HG02938 (cell line): ENCODE data around the gene TIA1.
"Not testable (repeated sequence)": the region's sequence is repeated elsewhere in the genome, so short reads cannot be mapped to it uniquely, and the experiment has no call there.

Source experiments
- ATAC-seq: cut with Tn5 transposase; IDR thresholded peaks from one replicate; pipeline ENCODE4 v1.9.1; 2021; ENCODE audit warnings: mild to moderate bottlenecking, moderate library complexity; ENCODE audit not compliant: unreplicated experiment

The TIA1 gene, protein sequence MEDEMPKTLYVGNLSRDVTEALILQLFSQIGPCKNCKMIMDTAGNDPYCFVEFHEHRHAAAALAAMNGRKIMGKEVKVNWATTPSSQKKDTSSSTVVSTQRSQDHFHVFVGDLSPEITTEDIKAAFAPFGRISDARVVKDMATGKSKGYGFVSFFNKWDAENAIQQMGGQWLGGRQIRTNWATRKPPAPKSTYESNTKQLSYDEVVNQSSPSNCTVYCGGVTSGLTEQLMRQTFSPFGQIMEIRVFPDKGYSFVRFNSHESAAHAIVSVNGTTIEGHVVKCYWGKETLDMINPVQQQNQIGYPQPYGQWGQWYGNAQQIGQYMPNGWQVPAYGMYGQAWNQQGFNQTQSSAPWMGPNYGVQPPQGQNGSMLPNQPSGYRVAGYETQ

DNA sequence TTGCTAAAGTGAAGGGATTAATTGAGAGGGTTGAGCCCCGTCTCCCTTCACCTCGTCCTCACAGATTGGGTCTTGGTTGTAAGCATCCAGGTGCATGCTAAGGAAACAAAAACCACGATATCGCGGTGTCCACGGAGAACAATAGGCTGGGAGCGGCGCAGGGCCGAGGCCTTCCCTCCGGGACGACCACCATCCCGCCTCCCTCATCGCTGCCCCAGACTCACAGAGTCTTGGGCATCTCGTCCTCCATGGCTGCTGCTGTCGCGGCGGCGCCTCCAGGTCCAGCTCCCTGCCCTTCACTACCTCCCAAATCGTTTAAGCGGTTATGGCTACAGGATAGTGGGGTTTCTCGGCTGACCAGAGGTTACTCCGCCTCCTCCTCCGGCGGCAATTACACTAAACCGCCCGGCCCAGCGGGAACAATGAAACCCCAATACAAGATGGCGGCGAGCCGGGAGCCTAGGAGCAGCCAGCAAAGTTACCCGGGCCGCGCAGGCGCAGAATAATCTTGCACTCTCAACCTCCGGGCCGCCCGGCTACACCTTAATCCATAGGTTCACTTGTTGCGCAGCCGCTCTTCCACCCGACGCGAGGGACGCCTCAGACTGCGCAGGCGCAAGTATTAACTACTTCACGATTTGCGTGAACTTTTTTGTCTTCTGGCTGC lies at the start of gene TIA1:
Gene TIA1 (minus strand): TSS at position 448 of the 667 bp plus-strand sequence. CDS start 198 bp downstream, at position 250.
- ATAC-seq = peak; percentile 95

DNA sequence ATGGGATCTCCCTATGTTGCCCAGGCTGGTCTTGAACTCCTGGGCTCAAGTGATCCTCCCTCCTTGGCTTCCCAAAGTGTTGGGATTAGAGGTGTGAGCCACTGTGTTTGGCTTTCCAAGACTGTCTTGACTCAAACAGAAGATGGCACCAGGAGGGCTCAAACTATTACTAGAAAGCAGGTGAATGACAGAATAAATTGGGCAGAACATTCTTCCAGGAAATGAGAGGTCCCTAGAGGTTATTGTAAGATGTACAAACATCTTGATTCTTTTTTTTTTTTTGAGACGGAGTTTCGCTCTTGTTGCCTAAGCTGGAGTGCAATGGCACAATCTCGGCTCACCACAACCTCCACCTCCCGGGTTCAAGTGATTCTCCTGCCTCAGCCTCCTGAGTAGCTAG lies 49.4 kb upstream of the TIA1 start:
- not testable (repeated sequence) for ATAC-seq

DNA sequence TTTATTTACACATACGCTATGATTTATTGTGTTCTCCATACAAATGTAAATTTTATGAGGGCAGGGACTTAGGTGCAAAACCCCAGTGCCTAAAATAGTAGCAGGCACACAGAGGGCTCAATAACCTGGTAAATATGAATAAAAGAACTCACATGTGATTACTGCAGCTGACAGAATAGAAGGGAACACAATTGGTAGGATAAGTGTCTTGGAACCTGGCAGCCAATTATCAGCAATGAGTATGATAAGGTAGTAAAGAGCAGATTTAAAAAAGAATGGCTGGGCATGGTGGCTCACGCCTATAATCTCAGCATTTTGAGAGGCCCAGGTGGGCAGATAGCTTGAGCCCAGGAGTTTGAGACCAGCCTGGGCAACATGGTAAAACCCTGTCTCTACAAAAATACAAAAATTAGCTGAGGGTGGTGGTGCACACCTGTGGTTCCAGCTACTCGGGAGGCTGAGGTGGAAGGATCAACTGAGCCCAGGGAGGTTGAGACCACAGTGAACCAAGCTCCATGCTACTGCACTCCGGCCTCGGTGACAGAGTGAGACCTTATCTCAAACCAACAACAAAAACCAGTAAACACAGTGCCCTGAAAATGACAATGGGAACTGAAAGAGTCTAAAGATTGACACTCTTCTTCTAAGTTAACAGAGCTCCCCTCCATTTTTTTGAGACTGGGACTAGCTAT lies 35.2 kb upstream of the TIA1 start:
- no peak for ATAC-seq

DNA sequence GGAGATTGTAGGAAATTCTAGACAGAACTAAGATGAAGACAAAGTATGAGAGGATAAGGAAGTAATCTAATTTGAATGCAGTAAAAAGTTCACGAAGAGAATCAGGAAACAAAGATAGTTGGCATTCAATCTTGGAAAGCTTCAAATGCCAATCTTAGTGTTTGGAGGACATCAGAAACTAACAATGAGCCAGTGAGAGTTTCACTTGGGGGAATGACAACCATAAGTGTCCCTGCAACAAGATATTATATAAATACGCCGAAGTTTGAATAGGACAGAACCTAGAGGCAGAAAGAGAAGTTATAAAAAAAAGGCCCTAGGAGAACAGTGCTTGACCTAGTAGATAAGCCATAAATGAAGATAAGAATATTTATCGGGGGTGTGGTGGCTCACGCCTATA lies 34.0 kb upstream of the TIA1 start:
- ATAC-seq = no peak

DNA sequence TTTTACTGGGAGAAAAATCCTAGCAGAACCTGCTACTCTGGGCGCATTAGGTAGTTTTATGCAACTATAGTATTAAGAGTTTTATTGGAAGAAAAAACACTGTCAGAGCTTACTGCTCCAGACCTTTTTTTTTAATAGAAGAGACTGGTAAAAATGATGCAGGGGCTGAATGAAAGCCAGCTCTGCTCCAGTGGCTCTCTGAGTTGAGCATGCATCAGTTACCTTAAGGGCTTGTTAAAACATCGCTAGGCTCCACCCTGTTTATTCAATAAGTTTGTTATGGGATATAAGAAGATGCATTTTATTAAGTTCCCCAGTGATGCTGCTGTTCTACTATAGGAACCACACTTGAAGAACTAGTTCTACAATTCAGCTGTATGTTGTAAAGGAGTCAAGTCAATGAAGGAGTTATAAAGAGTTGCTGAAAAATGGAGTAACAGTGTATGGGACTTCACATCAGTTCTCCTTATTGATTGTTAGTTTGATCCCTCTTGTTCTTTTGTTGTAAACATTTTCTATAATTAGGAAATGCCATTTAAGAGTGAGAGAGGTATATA lies 31.9 kb upstream of the TIA1 start:
- ATAC-seq = no peak

DNA sequence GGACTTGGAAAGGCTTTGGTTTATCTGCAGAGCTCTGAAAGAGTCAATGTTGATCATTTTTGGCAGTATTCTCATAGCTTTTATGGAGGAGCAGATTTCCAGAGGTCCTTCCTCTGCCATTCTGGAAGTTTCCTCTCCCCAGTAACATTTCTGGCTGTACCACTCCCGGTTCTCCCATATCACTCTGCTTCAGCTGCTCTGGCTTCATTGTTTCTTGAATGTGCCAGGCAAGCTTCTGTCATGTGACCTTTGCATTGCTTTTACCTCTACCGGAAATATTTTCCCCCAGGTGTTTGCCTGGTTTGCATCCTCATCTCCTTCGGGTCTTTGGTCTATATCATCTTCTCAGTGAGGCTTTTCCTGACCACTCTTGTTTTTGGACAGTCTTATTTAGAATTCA lies 21.9 kb upstream of the TIA1 start:
- no peak for ATAC-seq

DNA sequence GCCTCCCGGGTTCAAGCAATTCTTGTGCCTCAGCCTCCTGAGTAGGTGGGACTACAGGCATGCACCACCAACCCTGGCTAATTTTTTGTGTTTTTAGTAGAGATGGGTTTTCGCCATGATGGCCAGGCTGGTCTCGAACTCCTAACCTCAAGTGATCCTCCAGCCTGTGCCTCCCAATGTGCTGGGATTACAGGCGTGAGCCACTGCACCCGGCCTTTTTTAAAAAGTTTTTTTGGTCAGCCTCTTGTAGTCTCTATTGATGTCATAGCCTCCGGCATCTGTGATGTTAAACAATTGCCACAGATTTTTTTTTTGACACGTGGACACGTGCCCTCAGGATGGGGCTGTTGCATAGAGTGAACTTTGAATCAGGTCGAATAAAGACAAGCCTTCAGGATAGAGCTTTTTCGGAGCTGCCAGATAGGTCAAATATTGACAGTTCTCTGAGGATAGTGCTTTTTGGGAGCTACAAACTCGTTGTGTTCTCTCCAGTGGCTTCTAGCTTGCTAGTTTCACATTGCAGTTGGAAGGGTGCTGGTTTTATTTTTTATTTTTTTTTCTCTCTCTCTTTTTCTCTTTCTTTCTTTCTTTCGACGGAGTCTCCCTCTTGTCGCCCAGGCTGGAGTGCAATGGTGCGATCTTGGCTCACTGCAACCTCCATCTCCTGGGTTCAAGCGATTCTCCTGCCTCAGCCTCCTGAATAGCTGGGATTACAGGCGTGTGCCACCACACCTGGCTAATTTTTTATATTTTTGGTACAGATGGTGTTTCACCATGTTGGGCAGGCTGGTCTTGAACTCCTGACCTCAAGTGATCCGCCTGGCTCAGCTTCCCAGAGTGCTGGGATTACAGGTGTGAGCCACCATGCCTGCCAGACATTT lies 21.2 kb upstream of the TIA1 start:
- not testable (repeated sequence) for ATAC-seq

DNA sequence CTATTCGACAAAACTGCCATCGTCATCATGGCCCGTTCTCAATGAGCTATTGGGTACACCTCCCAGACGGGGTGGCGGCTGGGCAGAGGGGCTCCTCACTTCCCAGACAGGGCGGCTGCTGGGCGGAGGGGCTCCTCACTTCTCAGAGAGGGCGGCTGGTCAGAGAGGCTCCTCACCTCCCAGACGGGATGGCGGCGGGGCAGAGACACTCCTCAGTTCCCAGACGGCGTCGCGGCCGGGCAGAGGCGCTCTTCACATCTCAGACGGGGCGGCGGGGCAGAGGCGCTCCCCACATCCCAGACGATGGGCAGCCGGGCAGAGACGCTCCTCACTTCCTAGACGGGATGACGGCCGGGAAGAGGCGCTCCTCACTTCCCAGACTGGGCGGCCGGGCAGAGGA lies 18.5 kb upstream of the TIA1 start:
- ATAC-seq = not testable (repeated sequence)

DNA sequence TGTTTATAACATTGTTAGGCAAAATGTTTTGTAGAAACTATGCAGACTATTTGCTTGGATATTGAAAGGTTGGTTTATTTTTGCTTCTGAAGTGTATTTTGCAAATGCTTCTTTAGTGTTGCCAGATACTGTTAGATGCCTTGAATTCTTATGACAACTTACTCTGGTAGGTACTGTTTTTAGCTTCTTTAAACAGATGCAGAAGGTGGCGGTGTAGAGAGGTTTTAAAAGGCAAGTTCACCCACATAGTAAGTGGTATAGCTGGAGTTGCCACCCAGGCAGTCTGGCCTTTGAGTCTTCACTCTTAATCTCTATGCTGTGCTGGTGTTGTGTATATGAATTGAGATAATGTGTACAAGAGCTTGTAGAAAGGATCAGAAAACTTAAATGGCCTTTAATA lies 13.1 kb upstream of the TIA1 start:
- no peak for ATAC-seq

DNA sequence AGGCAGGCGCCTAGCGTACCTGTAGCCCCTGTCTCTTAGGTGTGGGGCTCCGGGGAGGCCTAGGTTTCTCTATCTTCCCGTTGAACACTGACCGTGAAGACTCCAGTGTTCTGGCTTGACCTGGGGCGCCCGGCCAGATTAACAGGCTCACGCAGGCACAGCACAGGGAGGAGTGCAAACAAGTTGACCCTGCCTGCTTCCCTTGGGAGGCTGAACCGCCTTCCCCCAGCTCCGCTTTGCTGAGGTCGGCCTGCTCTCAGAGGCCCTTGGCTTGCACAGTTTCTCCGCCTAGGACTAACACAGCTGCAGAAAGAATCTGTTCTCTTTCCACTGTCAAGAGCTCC lies 10.1 kb upstream of the TIA1 start:
- ATAC-seq = no peak

DNA sequence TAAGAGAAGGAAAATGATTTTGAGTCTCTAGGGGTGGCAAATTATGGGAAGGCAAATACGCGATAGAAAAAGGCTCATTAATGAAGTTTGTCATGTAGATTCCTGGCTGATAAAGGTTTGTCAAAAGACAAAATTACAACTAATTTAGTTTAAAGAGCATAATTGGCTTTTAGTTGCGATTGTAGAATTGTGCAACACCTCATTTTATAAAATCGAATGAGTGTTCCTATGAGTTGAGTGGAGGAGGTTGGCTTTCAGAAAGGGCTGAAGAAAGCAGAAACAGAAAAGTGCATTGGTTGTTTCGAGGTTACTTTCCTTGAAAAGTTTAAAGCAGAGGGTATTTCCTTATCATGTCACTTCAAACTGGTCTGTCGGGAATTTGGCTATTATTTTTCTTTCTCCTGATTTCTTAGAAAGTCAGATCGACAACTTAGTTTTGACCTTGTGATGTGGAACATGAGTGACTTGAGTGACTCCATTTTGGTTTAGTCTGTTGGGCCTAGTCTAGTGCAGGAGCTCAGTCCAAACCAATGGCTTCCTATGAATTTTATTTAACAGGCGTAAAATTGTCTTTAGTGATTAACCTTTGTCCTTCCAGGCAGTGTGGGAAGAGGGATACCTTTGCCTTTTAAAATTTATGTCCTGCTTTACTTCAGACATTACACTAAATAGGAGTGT lies 7.3 kb upstream of the TIA1 start:
- no peak for ATAC-seq

DNA sequence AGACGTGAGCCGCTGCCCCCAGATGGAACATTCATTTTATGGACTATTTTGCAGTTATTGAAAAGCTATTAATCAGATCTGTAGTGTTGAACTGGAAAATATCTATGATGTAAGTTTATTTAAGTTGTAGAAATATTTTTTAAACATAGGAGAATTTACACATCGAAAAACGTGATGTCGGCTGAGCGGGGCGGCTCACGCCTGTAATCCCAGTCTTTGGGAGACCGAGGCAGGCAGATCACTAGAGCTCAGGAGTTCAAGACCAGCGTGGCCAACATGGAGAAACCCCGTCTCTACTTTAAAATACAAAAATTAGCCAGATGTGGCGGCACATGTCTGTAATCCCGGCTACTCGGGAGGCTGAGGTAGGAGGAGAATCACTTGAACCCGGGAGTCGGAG lies 2.0 kb upstream of the TIA1 start:
- no peak for ATAC-seq

DNA sequence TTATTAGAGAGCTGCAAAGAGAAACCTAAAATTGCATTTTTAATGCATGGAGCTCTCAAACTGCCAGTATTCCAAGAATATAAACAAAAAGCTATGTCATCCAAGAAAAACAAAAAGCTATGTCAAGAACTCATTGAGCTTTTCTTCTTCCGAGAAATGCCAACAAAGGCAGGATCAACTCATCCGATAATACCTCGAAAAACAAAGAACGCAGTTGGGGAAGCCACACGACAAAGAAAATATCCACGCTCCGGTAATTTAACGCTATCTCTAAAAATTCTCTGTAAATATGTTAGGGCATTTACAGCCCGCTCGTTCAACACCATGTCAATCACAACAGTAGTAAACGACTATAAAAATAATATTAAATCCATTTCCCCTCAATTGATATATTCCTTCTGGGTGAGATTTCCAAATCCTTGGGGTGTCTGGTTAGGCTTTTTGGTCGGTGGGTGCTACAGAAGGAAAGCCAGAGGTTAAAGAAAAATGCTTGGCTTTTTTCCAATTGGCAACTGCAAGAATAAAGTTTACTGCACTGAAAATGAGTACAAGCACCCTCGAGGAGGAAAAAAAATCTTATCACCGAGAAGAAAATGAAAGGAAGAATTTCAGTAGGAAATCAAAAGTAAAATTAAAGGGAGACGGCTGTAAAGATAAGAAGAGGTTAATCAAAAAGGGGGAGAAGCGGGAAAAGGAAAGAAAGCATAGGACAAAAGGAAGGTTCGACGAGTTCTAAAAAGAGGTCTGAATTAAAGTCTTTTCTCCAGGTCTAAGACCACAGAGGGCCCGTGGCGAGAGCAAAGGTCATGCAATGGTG lies 856 bp downstream of the TIA1 start:
- no peak for ATAC-seq

DNA sequence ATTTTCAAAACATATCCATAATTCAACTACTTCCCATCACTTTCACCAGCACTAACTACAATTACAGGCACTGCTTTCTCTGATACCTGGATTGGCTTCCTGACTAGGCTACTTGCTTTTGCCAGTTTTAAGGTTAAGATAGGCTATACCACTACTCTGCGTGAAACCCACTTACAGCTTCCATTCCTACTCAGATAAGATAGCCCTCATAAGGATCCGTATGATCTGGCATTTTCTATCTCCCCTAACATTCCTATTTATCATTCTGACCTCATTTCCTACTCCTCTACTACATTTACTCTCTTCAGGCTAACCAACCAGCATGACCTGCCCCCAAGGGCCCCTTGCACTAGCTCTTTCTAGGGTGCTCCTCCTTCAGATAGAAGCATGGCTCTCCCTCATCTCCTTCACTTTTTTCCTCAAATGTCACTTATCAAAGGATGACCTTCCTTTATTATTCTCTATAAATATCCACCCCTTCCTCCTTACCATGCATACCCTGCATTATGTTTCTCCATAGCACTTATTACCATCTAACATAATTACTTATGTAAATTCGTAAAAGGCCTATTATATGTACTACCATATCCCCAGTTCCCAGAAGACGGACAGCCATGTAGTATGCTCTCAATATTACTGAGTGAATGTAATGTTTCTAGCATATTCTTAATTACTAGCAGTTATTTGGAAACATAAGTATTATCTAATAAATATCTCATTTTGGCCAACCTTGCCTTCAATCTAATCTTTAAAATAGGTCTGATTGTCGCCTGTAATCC lies 4.4 kb downstream of the TIA1 start:
- ATAC-seq = no peak

DNA sequence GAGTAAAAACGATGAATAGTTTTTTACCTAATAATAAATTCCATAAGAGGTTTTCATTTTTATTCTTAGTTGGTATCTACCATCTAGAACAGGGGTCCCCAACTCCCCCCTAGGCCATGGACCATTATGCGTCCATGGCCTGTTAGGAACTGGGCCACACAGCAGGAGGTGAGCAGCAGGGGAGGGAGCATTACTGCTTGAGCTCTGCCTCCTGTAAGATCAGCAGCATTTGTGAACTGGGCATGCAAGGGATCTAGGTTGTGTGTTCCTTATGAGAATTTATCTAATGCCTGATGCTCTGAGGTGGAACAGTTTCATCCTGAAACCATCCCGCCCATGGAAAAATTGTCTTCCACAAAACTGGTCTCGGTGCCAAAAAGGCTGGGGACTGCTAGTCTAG lies 5.9 kb downstream of the TIA1 start:
- no peak for ATAC-seq

DNA sequence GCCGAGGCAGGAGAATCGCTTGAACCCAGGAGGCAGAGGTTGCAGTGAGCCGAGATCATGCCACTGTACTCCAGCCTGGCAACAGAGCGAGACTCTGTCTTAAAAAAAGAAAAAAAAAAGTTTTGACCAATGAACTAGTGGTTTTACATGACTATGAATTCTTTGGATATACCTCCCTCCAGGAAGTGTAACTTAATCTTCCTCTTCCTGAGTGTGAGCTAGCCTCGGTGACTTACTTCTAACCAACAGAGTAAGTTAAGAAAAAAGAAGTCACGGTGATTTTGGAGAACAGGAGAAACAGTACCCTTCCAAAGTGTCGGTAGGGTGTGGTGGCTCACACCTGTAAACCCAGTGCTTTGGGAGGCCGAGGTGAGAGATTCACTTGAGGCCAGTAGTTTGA lies 7.1 kb downstream of the TIA1 start:
- no peak for ATAC-seq

DNA sequence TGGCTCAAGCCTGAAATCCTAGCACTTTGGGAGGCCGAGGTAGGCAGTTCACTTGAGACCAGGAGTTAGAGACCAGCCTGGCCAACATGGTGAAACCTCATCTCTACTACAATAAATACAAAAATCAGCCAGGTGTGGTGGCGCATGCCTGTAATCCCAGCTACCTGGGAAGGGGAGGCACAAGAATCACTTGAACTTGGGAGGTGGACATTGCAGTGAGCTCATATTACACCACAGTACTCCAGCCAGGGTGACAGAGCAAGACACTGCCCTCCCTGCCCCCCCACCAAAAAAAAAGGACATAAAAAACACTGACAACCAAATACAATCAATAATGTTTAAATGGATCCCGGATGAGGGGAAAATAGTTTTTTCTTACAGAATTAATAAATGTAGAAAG lies 7.8 kb downstream of the TIA1 start:
- no peak for ATAC-seq

DNA sequence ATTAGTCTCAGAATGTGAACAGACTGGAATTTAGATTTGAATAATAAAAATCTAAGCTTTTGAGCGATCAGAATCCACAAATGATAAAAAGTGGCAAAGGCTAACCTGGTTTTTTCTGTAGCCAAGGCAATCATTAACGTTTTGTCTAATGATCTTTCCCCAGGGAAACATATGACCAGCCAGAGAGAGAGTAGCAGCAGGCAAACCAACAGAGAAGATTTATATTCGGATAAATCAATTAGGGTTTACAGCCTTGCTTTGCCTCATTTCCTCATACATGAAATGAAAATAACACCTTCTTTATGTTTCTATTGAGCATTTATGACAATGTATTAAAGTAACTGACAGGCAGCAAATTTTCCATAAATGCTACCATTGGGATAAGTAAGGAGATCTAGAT lies 14.5 kb downstream of the TIA1 start:
- ATAC-seq = no peak

DNA sequence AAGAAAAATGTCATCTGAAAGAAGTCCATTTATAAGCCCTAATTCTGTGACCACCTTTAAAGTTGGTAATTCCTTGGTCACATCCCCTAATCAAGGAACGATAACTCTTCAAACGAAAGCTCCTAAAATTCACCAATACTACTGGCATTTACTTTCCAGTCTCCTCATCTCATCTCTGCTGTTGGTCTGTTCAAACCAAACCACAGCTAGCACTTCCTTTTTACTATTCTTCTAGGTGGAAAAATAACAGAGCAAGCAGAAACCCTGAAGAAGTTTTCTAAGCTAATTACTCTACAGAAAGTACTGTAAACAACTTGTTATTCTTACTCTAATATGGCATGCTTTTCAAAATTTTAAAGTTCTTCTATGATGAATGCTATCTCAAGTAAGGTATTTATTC lies 21.6 kb downstream of the TIA1 start:
- ATAC-seq = no peak
